ENCODE measurements around the gene SEC14L5.
"Not testable (repeated sequence)": the region's sequence is repeated elsewhere in the genome, so short reads cannot be mapped to it uniquely, and the experiment has no call there.

The SEC14L5 gene

DNA sequence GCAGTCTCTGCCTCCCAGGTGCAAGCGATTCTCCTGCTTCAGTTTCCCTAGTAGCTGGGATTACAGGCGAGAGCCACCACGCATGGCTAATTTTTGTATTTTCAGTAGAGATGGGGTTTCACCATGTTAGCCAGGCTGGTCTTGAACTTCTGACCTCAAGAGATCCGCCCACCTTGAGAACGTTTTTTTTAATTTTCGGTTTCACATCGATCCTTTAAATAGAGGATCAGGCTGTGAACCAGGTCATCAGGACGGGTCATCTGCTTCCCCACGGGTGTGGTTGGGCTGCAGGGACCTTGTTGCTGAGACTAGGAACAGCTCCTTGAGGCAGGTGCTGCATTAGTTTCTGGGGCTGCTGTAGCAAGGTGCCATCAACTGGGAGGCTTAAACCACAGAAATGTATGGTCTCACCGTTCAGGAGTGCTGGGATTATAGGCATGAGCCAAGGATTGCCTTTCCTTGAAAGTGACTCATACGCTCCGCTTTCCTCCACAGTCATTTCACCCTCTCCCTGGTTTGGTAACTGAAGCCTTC lies 83.5 kb downstream of the SEC14L5 start:
- DNase-seq (ENCODE audit: low spot score): peak; percentile 42

DNA sequence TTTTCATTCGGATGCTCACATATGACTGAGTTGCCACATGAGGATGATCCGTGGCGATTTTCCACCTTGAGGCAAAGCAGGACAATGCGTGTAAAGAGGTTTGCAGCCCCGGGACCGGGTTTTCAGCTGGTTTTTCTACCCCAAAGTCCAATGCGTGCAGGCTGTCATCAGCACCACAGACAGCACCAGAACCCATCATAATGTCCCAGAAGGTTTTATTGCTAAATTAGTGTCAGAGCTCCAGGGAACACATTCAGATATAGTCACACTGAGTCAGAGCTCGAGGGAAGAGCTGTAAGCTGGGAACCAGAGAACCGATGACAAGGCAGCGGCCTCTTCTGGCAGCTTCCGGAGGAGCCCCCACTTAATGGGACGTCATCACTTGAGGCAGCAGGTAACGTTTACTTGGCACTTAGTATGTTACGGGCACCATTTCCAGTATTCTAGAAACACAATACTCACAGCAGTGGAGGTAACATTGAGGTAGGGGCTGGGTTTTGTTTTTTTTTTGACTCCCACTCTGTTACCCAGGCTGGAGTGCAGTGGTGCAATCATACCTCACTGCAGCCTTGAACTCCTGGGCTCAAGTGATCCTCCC lies 84.5 kb downstream of the SEC14L5 start:
- no peak for DNase-seq (ENCODE audit: low spot score)

DNA sequence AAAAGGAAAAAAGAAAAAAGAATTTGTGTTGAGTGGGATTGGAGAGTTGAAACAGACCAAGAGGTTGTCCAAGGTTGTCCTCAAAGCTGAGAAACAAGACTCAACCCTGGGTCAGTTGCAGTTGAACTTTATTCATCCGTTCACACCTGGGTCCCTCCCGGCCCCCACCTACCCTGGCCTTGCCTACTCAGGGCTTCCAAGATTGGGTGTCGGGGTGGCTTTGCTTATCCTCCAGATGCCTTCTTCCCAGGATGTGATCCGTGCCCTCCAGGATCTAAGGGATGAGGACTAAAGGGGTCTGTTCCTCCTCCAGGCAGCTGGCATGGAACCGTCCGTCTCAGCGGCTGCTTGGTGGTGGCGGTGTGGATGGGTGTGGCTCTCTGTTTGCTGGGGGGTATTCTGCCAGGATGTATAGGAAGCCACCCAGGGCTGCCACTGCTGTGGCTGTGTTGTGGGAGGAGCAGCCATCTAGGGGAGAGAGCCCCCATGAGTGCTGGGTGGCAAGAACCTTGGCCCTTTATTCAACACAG lies 85.9 kb downstream of the SEC14L5 start:
- DNase-seq (ENCODE audit: low spot score): no peak

- DNase-seq (ENCODE audit: low spot score): not testable (repeated sequence)
Measured at GRCh38 chr16:5044581-5044980, 86.5 kb downstream of the SEC14L5 start.

DNA sequence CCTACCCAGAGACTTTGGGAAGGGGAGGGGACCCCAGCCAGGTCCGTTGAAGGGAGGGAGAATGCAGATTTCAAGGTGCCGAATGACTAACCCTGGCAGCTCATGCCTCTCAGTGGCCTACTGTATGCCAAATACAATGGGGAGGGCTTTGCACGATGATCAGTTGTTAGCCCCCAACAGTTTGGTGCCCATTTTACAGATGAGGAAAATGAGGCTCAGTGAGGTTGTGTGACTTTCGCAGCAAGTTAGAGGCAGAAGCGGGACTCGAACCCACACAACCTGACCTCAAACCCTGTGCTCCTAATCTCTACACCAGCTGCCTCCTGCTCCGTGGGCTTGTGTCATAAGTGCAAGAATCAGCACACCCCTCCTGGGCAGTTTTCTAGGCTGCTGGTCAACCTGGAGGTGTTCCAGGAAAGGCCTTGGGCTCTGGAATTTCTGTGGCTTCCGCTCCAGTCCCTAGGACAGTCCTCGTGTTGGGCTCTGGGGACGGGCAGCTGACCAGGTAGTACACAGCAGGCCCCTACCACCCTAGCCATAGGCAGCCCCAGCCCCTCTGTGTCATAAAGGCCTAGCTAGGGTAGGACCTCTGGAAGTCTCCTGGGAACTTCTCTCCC lies 87.5 kb downstream of the SEC14L5 start:
- DNase-seq (ENCODE audit: low spot score): no peak

- no peak for DNase-seq (ENCODE audit: low spot score)
Measured at GRCh38 chr16:5046914-5047313, 88.8 kb downstream of the SEC14L5 start.

DNA sequence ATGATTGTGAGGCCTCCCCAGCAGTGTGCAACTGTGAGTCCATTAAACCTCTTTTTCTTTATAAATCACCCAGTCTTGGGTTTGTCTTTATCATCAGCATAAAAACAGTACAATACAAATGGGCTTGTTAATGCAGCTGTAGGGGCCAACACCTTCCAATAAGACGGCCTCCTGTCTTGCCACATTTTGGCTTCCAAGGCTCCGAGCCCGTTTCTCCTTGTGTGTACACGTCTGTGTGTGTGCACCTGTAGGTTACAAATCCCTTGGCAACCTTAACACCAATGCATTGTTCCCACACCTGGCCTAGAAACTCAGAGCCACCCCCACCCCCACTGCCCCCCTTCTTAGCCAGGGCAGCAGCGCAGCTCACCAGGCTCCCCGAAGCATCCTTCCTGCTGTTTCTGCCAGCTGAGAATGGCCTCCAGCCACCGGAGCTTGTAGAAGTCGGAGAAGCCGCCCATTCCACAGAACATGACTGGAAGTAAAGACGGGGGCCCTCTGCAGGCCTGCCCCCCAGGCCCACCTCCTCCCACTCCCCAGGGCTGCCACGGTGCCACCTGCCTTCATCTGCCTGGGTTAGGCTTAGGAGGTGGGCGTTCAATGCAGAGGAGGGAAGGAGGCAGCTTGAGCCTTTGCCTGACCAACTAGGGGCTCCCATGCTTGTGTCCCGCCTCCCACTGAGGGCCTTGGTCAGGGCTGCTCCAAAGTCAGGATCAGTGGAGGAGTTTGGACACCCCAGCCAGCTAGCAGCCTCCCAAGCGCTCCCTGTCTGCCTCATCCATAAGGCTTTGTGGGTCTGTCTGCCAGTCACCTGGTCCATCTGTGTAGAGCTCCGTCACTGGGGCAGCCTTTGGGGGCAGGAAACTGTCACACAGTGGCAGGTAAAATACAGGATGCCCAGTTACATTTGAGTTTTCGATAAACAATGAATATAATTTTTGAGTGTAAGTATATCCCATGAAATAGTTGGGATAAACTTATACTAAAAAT lies 97.0 kb downstream of the SEC14L5 start:
- DNase-seq (ENCODE audit: low spot score): no peak

DNA sequence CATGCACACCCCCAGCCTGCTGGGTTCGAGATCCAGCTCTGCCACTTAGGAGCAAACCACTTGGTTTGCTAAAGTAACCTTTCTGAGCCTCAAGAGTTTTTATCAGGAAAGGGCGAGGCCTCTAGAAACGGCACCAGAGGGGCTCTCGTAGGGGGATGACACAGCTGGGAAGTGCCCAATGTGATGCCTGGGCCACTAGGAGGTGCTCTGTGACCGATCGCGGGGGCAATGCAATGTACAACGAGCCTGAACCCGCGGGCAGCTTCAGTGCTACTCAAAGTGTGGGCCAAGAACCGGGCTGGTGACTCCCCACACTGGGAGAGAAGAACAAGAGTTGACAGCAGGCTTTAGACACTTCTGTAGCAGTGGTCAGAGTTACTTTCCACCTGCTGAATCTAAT lies 98.2 kb downstream of the SEC14L5 start:
- DNase-seq (ENCODE audit: low spot score): no peak

GRCh38 chr16:5058476-5058875 lies 100.3 kb downstream of the SEC14L5 start:
- DNase-seq (ENCODE audit: low spot score): no peak

- DNase-seq (ENCODE audit: low spot score): no peak
Measured at GRCh38 chr16:5059386-5060072, 101.4 kb downstream of the SEC14L5 start.

GRCh38 chr16:5060073-5060641 lies 102.0 kb downstream of the SEC14L5 start:
- DNase-seq (ENCODE audit: low spot score): no peak

DNA sequence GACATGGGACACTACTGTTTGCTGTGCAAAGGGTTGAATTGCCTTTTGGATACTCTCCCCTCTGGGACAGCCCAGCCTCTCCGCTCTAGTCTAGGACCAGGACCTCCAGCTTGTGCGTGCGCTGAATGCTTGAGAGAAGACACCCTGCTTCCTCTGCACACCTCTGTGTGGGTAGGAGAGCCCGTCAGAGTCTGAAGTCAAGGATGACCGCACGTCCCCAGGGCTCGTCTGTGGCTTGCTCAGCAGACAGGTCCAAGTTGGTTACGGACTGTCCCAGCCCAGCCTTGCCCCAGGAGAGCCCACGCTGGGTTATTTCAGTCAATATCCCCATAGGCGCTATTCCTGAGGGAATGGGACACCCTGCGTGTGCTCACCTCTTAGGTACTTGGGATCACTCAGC lies 103.9 kb downstream of the SEC14L5 start:
- DNase-seq (ENCODE audit: low spot score): no peak

DNA sequence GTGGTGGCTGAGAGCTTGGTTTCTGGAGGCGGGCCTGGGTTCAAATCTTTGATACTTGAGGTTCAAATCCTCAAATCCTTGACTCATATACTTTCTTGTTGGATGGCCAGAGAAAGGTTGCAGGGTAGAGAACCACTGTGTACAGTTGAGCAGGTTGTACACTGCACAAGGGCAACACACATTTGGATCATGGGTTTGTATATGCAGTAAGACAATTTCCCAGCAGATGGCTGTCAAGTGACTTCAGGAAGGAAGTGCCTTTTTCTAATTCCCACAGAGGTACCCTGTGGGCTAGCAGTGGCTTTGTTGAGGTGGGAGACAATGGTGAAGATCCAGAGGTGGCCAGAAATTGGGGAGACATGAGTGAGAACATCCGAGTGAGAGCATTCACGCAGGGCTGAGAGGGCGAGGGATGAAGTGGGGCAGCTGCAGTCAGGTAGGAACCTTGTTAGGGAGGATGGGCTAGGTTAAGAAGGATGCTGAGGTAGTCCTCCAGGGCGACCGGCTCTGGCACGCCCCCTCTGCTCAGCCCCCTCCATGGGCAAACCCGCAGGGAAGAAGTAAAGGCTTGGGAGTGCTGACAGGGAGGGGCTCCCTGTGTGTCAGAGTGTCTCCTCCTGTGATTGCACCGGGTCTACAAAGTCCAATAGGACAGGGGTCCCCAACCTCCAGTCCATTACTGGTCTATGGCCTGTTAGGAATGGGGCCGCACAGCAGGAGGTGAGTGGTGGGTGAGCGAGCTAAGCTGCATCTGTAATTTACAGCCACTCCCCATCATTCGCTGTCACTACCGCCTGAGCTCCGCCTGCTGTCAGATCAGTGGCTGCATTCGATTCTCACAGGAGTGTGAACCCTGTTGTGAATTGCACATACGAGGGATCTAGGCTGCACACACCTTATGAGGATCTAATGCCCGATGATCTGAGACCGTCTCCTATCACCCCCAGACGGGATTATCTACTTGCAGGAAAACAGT lies 104.9 kb downstream of the SEC14L5 start:
- no peak for DNase-seq (ENCODE audit: low spot score)

DNA sequence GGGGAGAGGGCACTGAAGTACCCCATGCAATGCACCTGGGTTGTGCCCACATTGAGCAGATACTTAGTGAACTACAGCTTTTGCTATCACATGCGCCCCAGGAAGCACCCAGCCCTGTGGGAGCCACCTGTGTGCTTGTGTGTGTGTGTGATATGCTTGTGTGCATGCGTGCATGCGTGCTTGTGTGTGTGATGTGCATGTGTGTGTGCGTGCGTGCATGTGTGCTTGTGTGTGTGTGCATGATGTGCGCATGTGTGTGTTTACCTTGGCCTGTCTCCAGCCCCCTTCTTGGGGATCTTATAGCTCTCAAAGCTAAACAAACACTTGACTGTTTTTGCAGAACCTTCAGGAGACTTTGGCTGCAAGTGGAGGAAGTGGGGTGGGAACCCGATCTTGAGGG lies 106.8 kb downstream of the SEC14L5 start:
- no peak for DNase-seq (ENCODE audit: low spot score)

GRCh38 chr16:5065326-5065725 lies 107.2 kb downstream of the SEC14L5 start:
- DNase-seq (ENCODE audit: low spot score): no peak

GRCh38 chr16:5065813-5066212 lies 107.7 kb downstream of the SEC14L5 start, which contains the start of gene C16orf89:
Gene C16orf89 (minus strand): TSS chr16:5065956. CDS start chr16:5065908, 48 bp downstream.
- no peak for DNase-seq (ENCODE audit: low spot score)

GRCh38 chr16:5066511-5066910 lies 108.4 kb downstream of the SEC14L5 start:
- DNase-seq (ENCODE audit: low spot score): no peak
